ENCODE results near the gene SNRPE.

DNA sequence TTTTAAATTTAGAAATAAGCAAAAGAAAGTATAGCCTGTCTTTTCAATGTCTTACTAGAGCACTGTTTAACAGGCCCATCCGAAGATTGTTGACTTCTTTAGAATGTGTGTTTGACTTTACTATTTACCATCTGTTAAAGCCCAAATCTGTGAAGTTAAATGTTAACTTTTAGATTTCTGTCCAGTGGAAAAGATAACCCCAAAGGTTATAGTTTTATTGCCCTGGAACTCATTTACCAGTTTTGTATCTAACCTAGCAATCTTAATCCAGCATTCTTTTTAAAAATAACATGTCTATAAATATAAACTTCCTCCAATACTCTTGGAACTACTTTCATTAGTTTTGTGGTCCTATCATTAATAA is 37.9 kb downstream of the SNRPE start:
- TF ChIP-seq, protein P1, sequence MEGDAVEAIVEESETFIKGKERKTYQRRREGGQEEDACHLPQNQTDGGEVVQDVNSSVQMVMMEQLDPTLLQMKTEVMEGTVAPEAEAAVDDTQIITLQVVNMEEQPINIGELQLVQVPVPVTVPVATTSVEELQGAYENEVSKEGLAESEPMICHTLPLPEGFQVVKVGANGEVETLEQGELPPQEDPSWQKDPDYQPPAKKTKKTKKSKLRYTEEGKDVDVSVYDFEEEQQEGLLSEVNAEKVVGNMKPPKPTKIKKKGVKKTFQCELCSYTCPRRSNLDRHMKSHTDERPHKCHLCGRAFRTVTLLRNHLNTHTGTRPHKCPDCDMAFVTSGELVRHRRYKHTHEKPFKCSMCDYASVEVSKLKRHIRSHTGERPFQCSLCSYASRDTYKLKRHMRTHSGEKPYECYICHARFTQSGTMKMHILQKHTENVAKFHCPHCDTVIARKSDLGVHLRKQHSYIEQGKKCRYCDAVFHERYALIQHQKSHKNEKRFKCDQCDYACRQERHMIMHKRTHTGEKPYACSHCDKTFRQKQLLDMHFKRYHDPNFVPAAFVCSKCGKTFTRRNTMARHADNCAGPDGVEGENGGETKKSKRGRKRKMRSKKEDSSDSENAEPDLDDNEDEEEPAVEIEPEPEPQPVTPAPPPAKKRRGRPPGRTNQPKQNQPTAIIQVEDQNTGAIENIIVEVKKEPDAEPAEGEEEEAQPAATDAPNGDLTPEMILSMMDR (IDR thresholded peaks at IDR 0.05 in 2 of 3, conservative IDR thresholded peaks at IDR 0.05 in 1 of 3; ENCODE audit: borderline replicate concordance in 1 of 3, insufficient read depth in 1 of 3, low read depth in 2 of 3, low read length in 2 of 3), result no peak
- TF ChIP-seq POLR2A (IDR thresholded peaks at IDR 0.05; ENCODE audit: borderline replicate concordance, extremely low read depth, insufficient read depth, insufficient read length), result no peak
